HG03045 (cell line): ENCODE data around the gene TRAPPC8.
"Not testable (repeated sequence)": the region's sequence is repeated elsewhere in the genome, so short reads cannot be mapped to it uniquely, and the experiment has no call there.

Experiments
- ATAC-seq: cut with Tn5 transposase; IDR thresholded peaks from one replicate; pipeline ENCODE4 v1.9.1; 2021; ENCODE audit warnings: mild to moderate bottlenecking, moderate library complexity; ENCODE audit not compliant: unreplicated experiment

Gene TRAPPC8, protein sequence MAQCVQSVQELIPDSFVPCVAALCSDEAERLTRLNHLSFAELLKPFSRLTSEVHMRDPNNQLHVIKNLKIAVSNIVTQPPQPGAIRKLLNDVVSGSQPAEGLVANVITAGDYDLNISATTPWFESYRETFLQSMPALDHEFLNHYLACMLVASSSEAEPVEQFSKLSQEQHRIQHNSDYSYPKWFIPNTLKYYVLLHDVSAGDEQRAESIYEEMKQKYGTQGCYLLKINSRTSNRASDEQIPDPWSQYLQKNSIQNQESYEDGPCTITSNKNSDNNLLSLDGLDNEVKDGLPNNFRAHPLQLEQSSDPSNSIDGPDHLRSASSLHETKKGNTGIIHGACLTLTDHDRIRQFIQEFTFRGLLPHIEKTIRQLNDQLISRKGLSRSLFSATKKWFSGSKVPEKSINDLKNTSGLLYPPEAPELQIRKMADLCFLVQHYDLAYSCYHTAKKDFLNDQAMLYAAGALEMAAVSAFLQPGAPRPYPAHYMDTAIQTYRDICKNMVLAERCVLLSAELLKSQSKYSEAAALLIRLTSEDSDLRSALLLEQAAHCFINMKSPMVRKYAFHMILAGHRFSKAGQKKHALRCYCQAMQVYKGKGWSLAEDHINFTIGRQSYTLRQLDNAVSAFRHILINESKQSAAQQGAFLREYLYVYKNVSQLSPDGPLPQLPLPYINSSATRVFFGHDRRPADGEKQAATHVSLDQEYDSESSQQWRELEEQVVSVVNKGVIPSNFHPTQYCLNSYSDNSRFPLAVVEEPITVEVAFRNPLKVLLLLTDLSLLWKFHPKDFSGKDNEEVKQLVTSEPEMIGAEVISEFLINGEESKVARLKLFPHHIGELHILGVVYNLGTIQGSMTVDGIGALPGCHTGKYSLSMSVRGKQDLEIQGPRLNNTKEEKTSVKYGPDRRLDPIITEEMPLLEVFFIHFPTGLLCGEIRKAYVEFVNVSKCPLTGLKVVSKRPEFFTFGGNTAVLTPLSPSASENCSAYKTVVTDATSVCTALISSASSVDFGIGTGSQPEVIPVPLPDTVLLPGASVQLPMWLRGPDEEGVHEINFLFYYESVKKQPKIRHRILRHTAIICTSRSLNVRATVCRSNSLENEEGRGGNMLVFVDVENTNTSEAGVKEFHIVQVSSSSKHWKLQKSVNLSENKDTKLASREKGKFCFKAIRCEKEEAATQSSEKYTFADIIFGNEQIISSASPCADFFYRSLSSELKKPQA (N-terminal part only)

DNA sequence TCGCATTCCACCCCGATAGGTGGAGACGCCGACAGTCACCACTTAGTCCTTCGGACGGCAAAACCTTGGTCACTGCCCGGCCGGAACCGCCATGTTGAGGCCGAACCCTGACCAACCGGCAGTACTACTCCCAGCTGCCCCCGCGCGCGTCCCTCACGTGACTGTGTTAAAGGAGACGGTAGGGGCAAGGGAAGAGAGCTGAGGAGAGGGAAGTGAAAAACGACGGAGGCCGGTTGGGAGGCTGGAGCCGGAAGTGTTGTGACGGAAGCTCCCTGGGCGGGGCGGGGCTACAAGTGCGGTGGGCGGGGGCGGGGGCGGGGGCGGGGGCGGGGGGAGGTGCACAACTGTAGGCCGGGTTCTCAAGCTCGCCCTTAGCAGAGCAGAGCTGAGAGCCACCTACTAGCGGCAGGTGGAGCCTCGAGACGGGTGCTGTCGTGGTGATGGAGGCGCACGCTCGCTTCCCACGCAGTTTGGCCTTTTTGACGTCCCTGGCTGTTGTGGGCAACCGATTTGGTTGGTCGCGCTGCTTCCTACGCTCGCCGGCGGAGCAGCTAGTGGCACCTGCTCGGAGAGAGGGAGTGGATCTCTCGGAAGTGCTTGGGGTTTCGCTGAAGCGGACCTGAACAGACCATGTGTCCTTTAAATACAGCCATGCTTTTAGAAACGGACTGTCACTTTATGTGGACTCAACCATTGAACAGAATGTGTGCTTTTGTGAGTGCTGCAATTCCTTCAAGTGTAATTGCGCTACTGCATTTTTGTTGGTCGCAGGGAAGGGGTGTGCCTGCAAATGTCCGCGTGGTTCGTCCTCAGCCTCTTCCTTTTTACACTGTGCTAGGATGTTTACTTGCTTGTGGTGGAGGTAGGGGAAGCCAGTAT, at the start of gene TRAPPC8:
Gene TRAPPC8 (minus strand): TSS at position 130 of the 879 bp plus-strand sequence. CDS start 364 bp downstream, outside the sequence.
- peak; percentile 86 for ATAC-seq

GRCh38 chr18:31990823-31991222, 47.9 kb upstream of the TRAPPC8 start:
- ATAC-seq, result no peak

DNA sequence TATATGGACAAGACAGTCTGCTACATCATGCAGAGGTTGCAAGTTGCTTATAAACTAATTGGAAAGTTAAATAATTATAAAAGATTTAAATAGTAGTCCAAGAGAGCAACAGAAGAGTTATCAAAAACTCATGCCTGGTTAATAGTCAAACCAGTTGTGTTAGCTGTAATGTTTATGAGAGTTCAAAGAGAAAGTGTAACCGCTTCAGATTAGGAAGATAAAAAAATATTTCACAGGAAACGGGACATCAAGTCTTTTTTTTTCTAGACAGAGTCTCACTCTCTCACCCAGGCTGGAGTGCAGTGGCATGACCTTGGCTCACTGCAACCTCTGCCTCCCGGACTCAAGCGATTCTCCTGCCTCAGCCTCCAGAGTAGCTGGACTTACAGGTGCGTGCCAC, 41.0 kb upstream of the TRAPPC8 start:
- no peak for ATAC-seq

GRCh38 chr18:31983020-31983419, 40.1 kb upstream of the TRAPPC8 start:
- ATAC-seq, result no peak

- ATAC-seq, result no peak
Observed at GRCh38 chr18:31980863-31981262, 37.9 kb upstream of the TRAPPC8 start.

DNA sequence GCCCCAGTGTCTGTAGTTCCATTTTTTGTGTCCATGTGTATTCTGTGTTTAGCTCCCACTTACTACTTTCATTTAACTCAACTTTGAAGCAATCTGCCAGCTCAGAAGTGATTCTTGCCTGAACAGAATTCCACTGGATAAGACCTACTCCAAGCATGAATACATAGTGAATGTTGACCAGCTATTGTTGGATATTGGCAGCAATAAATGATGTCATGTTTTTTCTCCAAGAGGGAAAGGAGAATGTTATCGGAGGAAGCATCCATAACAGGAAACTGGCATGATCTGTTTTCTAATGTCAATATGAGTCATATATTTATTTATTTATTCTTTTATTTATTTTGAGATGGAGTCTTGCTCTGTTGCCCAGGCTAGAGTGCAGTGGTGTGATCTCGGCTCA, 36.8 kb upstream of the TRAPPC8 start:
- ATAC-seq, result no peak

DNA sequence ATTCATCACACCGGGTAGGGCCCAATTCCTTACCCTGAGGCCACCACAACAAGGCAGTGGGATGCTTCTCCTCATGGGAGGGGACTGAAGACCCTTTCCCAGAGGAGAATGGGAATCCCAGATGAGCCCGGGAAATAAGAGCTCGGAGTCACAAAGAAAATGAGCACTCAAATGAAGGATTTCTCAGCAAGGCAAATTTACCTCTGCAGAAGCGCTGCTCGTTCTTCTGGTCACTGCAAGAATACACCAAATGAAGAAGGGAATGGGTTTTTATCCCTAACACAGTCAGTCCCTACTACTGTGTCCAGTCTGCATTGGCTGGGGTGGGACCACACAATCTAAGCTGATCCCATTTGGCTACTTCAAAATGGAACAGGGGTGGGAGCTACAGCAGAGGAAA, 35.7 kb upstream of the TRAPPC8 start:
- no peak for ATAC-seq

DNA sequence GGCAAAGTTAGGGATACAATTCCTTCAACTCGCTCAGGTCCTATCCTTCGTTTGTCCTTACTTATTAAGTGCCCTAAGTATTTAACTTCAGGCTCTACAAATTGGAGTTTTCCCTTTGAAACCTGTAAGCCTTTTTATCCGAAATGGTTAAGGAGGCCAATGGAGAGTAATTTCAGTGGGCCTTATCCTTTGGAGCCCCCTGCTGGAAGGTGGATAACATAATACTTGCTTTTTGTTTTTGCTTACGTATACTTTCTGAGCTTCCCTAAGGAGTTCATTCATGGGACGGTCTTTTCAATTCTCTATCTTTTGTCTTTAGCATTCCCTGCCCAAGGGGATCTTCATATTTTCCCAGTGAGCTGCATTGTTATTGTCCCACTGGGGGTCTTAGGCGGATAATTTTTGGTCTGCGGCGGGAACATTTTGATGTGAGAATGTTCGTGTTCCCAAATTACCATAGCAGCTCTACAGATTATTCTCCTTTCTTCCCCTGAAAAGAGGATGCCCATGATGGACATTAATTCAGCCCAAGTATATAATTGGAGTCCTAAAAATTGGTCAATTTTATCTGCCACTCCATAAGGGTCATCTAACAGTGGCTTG, 34.4 kb upstream of the TRAPPC8 start:
- ATAC-seq, result no peak

DNA sequence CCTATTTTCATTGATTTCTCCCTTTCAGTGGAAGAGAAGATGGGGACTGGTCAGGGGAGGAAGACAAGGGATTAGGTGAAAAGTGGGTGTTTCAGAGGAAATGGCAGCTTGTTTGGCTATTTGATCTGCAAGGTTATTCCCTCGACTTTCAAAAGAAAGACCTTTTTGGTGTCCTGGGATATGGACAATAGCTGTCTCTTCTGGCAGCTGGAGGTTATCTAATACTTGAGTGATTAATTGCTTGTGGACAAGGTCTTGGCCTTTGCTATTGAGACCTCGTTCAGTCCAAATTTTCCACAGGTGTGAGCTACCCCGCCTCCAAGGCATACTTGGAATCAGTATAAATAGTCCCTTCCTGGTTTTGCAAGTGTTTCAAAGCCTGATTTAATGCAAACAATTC, 33.3 kb upstream of the TRAPPC8 start:
- ATAC-seq, result no peak

DNA sequence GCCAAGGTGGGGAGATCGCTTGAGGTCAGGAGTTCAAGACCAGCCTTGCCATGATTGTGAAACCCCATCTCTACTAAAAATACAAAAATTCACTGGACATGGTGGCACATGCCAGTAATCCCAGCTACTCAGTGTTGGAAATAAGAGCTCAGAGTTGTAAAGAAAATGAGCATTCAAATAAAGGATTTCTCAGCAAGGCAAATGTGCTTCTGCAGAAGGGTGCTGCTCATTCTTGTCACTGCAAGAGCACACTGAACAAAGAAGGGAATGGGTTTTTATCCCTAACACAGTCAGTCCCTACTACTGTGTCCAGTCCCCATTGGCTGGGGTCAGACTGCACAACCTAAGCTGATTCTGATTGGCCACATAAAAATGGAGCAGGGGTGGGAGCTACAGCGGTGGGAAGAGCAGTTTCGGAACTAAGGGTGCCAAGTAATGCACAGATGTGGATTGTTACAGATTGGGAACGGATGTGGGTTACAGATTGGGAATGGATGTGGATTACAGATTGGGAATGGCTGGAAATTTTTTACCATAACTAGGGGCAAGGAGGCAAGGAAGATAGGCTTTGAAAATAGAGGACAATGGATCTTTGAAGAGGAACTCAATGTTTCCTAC, 31.1 kb upstream of the TRAPPC8 start:
- ATAC-seq, result no peak

GRCh38 chr18:31970617-31971016, 27.7 kb upstream of the TRAPPC8 start:
- no peak for ATAC-seq

GRCh38 chr18:31965316-31965970, 22.5 kb upstream of the TRAPPC8 start:
- ATAC-seq, result no peak

DNA sequence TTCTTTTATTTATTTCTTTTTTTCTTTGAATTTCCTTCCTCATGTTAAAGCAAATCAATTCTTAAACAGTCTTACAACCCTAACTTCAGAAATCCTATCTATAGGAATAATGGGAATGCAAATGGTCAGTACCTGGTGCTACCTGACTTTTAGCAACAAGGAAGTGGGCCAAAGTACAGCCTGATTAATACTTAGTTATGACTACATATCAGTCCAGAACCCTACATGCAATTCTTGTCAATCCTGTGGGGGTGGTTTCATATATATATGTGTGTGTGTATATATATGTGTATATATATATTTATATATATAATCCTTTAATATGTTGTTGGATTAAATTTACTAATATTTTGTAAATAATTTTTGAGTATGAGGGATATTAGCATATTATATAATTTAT, 14.8 kb upstream of the TRAPPC8 start:
- ATAC-seq, result no peak

DNA sequence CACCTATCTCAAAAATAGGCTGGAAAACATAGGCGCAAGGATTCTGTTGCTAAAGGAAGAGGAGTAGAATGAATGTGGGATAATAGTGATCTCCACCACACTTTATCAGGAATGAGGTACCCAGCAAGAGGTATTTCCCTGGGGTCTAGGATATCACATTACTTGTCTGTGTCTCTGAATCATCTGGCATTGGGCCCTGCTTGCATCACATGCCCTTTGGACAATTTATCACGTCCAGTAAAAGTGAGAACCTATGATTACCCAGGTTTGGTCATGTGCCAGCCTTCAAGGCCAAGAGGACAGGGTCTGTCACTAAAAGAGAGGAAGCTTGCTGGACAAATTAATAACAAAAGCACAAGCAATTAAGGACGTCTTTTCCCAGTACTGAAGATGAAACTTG, 11.4 kb upstream of the TRAPPC8 start:
- no peak for ATAC-seq

DNA sequence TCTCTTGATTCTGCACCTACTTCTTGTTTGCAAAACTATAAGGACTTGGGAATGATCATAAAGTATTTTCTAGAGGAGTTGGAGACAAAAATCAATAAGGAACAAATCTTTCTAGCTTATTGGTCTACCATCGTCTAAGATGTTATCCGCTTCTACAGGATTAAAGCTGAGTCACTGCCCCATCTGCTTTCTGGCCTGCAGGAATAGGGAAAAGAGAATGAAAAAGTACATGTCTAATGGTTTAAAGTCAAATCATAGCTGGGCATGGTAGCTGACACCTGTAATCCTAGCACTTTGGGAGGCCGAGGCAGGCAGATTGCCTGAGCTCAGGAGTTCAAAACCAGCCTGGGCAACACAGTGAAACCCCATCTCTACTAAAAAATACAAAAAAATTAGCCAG, 10.8 kb upstream of the TRAPPC8 start:
- not testable (repeated sequence) for ATAC-seq

DNA sequence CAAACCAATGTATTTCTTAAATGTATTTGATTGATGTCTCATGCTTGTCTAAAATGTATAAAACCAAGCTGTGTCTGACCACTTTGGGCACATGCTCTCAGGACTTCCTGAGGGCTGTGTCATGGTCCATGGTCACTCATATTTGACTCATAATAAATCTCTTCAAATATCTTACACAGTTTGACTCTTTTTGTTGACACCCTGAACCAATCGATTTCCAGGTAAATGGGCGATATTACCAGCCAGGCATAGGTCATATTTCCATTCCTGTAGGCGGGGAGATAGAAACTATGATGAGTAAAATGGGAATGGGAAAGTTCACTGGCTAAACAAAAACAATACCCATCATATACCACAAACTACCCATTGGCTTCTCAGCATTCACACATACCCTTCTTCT, 9.3 kb upstream of the TRAPPC8 start:
- no peak for ATAC-seq

DNA sequence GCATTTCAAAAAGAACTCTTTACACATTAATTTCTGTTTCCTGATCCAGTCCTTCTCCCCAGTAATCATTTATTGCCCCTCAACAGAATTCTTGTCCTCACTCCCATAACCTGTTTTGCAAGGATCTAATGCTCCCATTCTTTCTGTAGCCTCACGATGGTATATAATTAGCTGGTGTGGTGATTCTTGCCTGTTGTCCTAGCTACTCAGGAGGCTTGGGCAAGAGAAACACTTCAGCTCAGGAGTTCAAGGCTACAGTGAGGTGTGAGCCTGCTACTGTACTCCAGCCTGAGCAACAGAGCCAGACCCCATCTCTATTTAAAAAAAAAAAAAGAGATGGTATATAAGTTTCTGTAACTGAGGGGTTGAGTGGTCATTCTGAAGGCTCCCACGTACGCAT, 7.7 kb upstream of the TRAPPC8 start:
- no peak for ATAC-seq

DNA sequence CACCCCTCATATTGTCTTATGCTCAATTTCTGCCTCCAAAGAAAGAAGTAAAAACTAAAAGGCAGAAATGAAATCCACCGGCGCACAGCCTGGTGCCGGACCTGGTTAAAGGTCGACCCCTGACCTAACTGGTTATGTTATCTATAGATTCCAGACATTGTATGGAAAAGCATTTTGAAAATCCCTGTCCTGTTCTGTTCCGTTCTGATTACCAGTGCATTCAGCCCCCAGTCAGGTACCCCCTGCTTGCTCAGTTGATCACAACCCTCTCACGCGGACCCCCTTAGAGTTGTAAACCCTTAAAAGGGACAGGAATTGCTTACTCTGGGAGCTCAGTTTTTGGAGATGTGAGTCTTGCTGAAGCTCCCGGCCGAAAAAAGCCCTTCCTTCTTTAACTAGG, 5.4 kb upstream of the TRAPPC8 start:
- ATAC-seq, result not testable (repeated sequence)
